CMK (cell line): ENCODE results near the gene EEFSEC.

ENCODE experiments used
- DNase-seq: peaks from one replicate; pipeline ENCODE4 v3.0.0-alpha.2; 2010; ENCODE audit warnings: low read depth

The EEFSEC gene

GRCh38 chr3:128447561-128448013 is 294.3 kb downstream of the EEFSEC start:
- DNase-seq = no peak

- DNase-seq = no peak
Measured at GRCh38 chr3:128448491-128448890, 295.2 kb downstream of the EEFSEC start.

GRCh38 chr3:128449111-128449638 is 295.9 kb downstream of the EEFSEC start:
- no peak for DNase-seq

- no peak for DNase-seq
Measured at GRCh38 chr3:128452120-128452519, 298.8 kb downstream of the EEFSEC start.

GRCh38 chr3:128452678-128453275 is 299.5 kb downstream of the EEFSEC start:
- DNase-seq = no peak

- no peak for DNase-seq
Measured at GRCh38 chr3:128453501-128454309, 300.4 kb downstream of the EEFSEC start.

GRCh38 chr3:128454310-128454618 is 301.0 kb downstream of the EEFSEC start:
- no peak for DNase-seq

- no peak for DNase-seq
Measured at GRCh38 chr3:128455116-128455515, 301.8 kb downstream of the EEFSEC start.

GRCh38 chr3:128455786-128456748 is 302.8 kb downstream of the EEFSEC start:
- DNase-seq = no peak

- DNase-seq = peak; percentile 72
Measured at GRCh38 chr3:128456776-128457715, 303.8 kb downstream of the EEFSEC start.

GRCh38 chr3:128457937-128458336 is 304.7 kb downstream of the EEFSEC start:
- DNase-seq = no peak
